SK-N-SH treated with all-trans-retinoic acid at 6 μM for 48 hours (cell line): ENCODE results near the gene PHOSPHO1.

Experiments
- ARNTL ChIP-seq: fragments of 450-650 bp; formaldehyde crosslinking; IDR thresholded peaks from 2 replicates; pipeline ENCODE4 v1.5.0; 2020; ENCODE audit warnings: low read depth, mild to moderate bottlenecking, moderate library complexity, borderline replicate concordance
- CREB5 ChIP-seq: fragments of 250-450 bp; sonication (Bioruptor Pico); IDR thresholded peaks from 2 replicates; pipeline ENCODE4 v1.5.1; 2020; ENCODE audit warnings: low read depth, mild to moderate bottlenecking, moderate library complexity
- GLIS3 ChIP-seq: fragments of 250-450 bp; sonication (Bioruptor Pico); IDR thresholded peaks from 2 replicates; pipeline ENCODE4 v1.5.0; 2020; ENCODE audit warnings: mild to moderate bottlenecking, moderate library complexity
- ISL1 ChIP-seq: fragments of 250-450 bp; sonication (Bioruptor Pico); IDR thresholded peaks from 2 replicates; pipeline ENCODE4 v2.1.2; 2022; ENCODE audit warnings: mild to moderate bottlenecking, moderate library complexity
- PATZ1 ChIP-seq: fragments of 250-450 bp; sonication (Bioruptor Pico); IDR thresholded peaks from 2 replicates; pipeline ENCODE4 v1.8.0; 2020; ENCODE audit warnings: mild to moderate bottlenecking, moderate library complexity, borderline replicate concordance
- PPARA ChIP-seq: fragments of 250-450 bp; sonication (Bioruptor Pico); IDR thresholded peaks from 2 replicates; pipeline ENCODE4 v1.5.0; 2020; ENCODE audit warnings: mild to moderate bottlenecking, borderline replicate concordance
- RARB ChIP-seq: fragments of 250-450 bp; sonication (Bioruptor Pico); IDR thresholded peaks from 2 replicates; pipeline ENCODE4 v1.8.0; 2021; ENCODE audit warnings: mild to moderate bottlenecking, moderate library complexity
- SNAI2 ChIP-seq: fragments of 250-450 bp; sonication (Bioruptor Pico); IDR thresholded peaks from 2 replicates; pipeline ENCODE4 v1.5.0; 2020; ENCODE audit warnings: mild to moderate bottlenecking, moderate library complexity
- TSHZ2 ChIP-seq: fragments of 250-450 bp; sonication (Bioruptor Pico); IDR thresholded peaks from 2 replicates; pipeline ENCODE4 v1.5.0; 2020; ENCODE audit warnings: mild to moderate bottlenecking, moderate library complexity
- ZC3H10 ChIP-seq: fragments of 250-450 bp; sonication (Bioruptor Pico); IDR thresholded peaks from 2 replicates; pipeline ENCODE4 v1.5.1; 2021; ENCODE audit warnings: mild to moderate bottlenecking, moderate library complexity
- ZFP3 ChIP-seq: fragments of 250-450 bp; sonication (Bioruptor Pico); IDR thresholded peaks from 2 replicates; pipeline ENCODE4 v1.5.0; 2020; ENCODE audit warnings: mild to moderate bottlenecking, moderate library complexity
- ZFP30 ChIP-seq: fragments of 450-650 bp; formaldehyde crosslinking; IDR thresholded peaks from 2 replicates; pipeline ENCODE4 v1.5.0; 2022; ENCODE audit warnings: mild to moderate bottlenecking, moderate library complexity
- ZNF8 ChIP-seq: fragments of 450-650 bp; formaldehyde crosslinking; IDR thresholded peaks from 2 replicates; pipeline ENCODE4 v1.5.0; 2020; ENCODE audit warnings: mild to moderate bottlenecking, moderate library complexity

GRCh38 chr17:49255125-49255524 lies 24.5 kb upstream of the PHOSPHO1 start:
- TF ChIP-seq RARB (CRISPR knock-in tag) (no peak), PATZ1 (CRISPR knock-in tag) (no peak), ZC3H10 (CRISPR knock-in tag) (no peak), GLIS3 (CRISPR knock-in tag) (no peak), ZFP30 (CRISPR knock-in tag) (no peak), CREB5 (CRISPR knock-in tag) (no peak), ZNF8 (CRISPR knock-in tag) (no peak), ARNTL (no peak), ZFP3 (CRISPR knock-in tag) (no peak), SNAI2 (no peak), TSHZ2 (no peak), ISL1 (CRISPR knock-in tag) (no peak), PPARA (CRISPR knock-in tag) (no peak)
